Loucy (cell line): Measurements from ENCODE around the gene INSYN1.

ENCODE experiments used
- CTCF ChIP-seq: fragments of 200-600 bp; sonication (generic); conservative IDR thresholded peaks from 2 replicates; pipeline ENCODE4 v1.5.1; 2014; ENCODE audit warnings: mild to moderate bottlenecking, antibody characterized with exemption, low read length
- EZH2phosphoT487 ChIP-seq: fragments of 200-600 bp; IDR thresholded peaks from 2 replicates; pipeline ENCODE4 v1.6.1; 2018; ENCODE audit warnings: antibody characterized with exemption, mild to moderate bottlenecking, moderate library complexity, borderline replicate concordance

- no peak for TF ChIP-seq CTCF
- TF ChIP-seq EZH2phosphoT487, result no peak
Observed at GRCh38 chr15:73746883-73747282, 6.3 kb downstream of the INSYN1 start.
